GM18951 (cell line): ENCODE measurements around the gene CKAP4.

Source experiments
- POLR2A ChIP-seq: IDR thresholded peaks from 4 replicates; pipeline ENCODE4 v1.6.1; 2011; ENCODE audit warnings: mild to moderate bottlenecking; ENCODE audit not compliant: insufficient read length, insufficient read depth; ENCODE audit errors: extremely low read depth
- in situ Hi-C: fragments of 300-500 bp; cut with MboI; formaldehyde crosslinking; loops from one replicate; pipeline ENCODE4 v1.12.0; 2022; ENCODE audit warnings: low sequenced_read_pairs, mixed read lengths, inconsistent platforms; ENCODE audit not compliant: unreplicated experiment

Gene CKAP4

DNA sequence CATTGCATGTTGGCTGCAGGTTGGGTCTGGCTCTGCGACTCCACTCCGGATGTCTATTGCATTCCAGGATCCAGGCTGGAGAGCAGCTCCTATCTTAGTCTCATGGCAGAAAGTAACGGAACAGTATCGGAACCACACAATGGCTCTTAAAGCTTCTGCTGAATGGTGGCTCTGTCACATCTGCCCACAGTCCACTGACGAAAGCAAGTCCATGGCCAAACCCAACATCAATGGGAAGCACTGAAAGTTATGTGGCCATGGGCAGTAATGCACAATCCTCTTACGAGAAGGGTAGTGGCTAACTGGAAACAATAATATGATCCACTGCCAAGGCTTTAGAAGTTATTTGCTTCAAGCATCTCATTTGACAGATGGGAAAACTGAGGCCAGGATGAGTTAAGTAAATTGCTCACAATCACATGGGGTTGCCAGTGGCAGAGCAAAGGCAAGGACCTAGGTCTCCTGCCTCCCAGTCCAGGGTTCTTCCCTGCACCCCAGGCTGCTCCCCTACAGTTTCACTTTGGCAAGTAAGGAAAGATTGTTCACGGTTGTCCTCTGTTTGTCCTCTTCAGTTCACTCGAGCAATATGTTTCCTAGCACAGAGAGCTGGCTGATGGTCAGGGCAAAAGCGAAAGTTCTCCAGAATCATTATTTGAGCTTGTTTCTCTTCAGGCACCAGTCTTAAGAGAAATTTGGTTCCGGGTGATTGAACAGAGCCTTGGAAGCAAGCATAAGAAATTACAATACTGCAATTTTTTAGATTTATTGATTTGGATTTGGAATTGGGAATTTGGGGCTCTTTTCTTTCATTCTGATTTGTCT is 54.2 kb downstream of the CKAP4 start:
- TF ChIP-seq POLR2A, result no peak
- in situ Hi-C loops, result no loop called here

DNA sequence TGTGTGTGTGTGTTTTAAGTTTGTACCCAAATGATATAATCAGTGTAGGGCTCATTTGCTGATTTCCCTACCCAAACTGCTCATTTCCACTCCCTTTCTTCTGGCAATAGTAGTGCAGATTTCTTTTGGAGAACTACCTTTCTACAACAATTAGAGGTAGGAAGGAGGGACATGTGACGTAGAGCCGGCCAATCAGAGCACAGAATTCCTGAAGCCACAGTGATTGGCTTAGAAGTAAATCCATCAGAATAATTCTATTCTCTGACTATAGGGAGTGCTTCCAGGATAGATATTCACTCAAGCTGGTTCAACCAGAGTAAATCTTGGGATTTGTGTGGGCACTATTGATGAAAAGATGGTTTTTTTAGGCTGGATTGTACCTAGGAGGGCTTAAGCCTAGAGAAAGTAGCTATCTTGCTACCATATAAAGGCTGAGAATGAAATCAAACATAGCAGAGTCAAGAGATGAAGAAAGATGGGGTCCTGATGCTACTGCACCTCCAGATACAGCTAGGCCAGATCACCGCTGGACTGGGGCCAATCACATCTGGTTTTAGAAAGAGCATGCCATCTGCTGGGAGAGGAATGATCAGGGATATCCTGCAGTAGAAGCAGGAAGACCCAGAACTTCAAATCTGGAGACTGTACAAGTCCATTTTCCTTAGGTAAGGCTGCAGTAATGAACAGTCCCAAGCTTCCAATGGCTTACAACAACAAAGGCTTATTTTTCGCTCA is 55.0 kb downstream of the CKAP4 start:
- in situ Hi-C loops, result no loop called here

DNA sequence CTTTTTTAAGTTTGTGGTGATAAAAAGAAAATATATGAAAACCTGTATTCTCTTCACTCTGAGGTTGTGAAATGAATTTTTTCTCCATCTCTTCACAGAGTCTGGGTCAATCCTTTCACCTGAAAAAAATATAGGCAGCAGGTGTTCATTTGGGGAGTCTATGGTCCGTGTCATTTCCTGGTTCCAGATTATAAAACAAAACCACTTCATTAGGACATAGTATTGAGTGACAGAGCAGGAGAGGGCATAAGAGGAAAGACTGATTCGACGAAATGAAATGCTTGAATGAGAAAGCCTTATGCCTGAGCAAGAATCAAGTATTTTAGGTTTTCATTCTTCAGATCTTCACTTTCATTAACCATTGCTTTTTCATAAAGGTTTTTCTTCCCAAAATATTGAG is 57.2 kb downstream of the CKAP4 start:
- no peak for TF ChIP-seq POLR2A
- in situ Hi-C loops, result no loop called here

More for the DNA sequence above, 55.0 kb downstream of the CKAP4 start:
- TF ChIP-seq POLR2A, result no peak

DNA sequence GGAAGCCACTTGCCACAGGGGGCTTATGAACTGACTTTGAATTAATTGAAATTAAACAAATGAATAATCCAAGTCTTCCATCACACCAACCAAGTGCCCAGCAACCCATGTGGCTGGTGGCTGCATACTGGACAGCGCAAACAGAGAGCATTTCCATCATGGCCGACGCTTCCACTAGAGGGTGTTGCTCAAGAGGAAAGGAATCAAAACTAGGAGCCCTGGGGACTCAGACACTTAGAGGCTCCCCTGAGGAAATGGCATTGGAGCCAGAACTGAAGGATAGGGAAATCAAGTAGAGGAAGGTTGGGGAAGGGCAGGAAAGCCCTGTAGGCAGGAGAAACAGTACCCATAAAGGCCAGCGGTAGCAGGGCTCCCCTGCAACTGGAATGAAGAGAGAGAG is 58.5 kb downstream of the CKAP4 start:
- in situ Hi-C loops, result no loop called here
- TF ChIP-seq POLR2A, result no peak

DNA sequence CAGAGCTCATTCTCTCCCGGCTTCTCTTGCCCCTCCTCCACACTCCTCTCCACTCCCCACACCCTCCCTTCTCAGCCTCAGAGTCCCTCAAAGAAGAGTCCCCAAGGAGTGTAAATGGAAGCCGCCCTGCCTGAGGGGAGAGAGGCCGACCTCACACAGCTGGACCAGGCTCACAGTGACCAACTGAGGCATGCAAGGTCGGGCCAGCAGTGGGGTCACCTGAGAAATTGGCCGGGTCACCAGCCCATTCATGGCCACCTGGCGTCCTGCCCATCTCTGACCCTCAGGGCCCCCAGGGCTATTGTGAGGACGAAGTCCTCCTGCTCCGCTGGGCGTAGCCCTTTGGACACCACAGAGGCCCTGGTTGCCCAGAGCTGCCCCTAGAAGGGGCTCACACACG is 59.6 kb downstream of the CKAP4 start:
- in situ Hi-C loops, result no loop called here

More for the DNA sequence above, 59.6 kb downstream of the CKAP4 start:
- no peak for TF ChIP-seq POLR2A
